ENCODE results near the gene GALNT5.
"Not testable (repeated sequence)": the region's sequence is repeated elsewhere in the genome, so short reads cannot be mapped to it uniquely, and the experiment has no call there.

The GALNT5 gene

DNA sequence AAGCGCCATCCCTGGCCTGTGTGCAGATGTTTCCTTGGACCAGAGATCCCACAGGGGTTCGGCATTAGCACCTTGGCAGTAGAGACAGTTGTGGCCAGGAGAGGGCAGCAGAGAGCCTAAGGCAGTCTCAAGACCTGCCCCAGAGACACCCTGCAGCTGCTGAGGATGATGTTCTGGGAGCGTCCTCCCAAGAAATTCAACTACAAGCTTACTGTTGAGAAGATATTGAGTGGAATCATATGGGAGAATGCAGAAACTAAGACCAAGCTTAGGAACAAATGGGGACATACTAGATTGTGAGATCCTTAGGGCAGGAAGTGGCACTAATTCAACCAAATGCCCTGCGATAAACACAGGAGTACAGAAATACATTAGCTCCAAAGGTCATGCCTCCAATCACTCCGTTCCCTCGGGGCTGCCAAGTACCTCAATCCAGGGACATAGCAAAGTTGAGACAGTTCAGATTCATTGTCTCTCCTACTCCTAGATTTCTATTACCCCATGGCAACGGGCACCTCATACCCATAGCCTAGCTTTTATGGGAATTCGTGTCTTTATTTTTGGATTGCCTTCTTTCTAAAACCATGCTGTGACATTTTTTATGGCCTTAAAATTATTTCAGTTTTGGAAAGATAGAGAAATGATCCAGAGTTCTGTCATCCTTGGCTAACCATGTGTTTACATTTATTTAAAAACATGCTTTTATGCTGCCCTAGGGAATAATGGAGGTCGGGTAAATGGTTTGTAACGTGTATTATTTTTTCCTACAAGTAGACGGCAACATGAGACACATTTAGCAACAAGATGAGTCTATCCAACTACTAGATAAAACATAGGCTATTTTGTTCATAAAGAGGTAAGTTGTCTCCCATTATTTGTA lies 70.4 kb downstream of the GALNT5 start:
- peak; percentile 81 for DNase-seq

DNA sequence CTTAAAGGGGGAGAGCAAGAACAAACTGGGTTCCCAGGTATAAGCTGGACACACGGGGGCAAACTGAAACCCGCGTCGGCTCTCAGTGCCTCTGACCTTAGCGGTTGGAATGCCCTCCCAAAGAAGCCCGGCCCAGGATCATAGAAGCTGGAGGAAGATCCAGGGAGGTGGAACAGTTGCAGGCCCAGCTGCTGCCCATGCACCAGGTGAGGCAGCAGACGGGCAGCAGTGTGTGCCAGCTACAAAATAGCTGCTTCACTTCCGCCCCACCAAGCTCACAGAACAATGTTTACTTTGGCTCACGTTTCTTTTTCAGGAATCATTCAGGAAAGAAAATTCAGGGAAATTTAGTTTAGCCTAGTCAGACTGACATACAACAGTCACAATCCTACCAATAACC lies 72.0 kb downstream of the GALNT5 start:
- DNase-seq, result peak; percentile 88

DNA sequence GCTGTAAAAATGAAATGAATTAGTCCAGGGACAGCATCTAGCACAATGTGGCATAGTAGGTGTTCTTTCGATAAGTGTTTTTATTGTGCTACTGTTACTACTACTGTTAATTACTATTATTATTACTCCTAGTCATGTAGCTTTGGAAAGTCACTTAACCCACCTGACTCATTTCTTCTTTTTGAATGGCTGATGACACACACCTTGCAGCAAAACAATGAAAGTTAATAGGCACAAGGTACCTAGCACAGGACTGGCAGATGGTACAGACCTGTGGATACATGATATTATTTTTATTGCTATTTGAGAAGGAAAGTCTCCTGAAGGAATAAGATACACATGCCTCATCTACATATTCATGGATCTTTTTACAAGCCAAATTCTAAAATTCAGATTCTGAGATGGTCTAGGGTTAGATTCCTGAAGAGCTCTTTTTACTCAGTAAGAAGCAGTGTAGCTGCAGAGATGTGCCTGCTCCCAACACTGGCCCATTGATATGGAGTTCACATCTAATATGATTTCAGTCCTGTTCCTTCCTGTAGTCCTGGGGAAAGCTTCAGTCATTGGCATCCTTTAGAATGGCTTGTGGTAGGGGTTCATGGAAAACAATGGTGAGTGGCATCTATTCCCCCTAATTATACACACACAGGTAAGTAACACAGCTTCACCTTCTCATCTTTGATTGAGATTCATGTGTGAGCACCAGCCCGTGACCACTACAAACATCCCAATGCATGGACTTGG lies 76.0 kb downstream of the GALNT5 start:
- DNase-seq, result peak; percentile 68

DNA sequence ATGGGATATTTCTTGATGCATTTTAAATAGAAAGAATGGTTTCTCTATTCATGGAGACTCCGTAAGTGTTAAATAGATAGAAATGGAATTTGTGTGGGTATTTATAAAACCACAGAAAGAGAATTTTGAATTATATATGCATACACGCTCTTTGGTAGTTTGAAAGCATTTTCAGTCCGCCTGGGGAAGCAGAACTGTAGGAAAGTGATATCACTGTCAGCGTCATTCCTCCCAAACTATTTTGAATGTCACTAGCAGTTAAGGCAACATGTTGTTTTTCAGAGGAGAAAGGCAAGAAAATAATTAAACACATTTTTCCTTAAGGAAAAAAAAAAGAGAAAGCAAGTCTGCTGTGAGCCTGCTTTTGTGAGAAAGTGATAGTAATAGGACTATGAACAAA lies 76.8 kb downstream of the GALNT5 start:
- no peak for DNase-seq

GRCh38 chr2:157334797-157335196 lies 77.3 kb downstream of the GALNT5 start:
- DNase-seq, result peak; percentile 43

DNA sequence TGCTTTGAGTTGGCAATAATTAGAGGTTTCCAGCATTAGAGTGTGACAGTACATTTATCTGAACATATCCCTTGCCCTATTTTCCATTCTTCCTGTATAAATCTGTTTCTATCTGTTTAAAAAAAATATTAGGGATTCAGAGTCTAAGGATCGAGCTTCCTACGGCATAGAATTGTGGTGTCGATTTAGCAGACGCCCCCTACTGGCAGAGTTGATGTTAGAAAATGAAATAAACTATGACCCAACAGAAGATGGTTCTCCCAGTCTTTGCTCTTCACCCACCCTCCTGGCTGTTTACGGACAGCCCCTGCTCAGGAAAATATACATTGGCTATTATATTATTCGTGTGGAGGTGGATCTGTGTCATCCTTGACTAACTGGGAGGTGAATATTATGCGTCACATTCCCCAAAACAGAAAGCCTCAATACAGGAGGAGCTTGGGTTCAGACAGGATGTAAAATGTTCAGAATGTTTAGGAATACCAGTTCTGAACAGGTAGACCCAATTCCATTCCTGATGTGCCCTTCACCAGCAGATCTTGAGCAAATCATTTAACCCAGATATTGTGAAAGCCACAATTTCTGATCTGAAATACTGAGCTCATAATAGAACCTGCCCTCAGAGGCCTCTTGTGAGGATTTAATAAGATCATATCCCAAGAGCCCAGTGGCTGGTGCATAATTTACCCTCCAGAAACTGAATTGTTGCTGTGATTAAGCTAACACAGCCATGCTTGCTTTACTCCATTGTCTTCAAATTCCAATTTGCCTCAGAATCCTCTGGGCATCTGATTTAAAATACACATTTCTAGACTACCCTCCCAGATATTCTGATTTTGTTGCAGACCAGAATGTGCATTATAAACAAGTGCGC lies 78.9 kb downstream of the GALNT5 start:
- DNase-seq, result peak; percentile 57

DNA sequence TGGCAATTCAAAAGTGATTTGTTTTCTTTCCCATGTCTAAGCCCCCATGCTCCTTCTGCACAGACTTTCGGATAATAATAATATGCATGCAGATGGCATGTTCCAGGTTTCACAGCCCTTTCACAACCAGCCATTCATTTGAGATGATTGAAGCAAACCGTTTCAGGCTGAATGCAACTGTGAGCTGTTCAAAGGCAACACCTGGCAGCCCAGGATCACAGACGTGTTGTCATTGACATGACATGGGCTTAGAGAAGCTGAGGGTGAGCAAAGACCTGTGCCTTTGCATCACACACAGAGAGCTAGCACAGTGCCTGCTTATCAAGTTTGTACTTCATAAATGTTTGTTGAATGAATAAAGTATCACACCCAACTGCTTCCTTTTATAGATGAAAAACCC lies 80.5 kb downstream of the GALNT5 start:
- peak; percentile 24 for DNase-seq

DNA sequence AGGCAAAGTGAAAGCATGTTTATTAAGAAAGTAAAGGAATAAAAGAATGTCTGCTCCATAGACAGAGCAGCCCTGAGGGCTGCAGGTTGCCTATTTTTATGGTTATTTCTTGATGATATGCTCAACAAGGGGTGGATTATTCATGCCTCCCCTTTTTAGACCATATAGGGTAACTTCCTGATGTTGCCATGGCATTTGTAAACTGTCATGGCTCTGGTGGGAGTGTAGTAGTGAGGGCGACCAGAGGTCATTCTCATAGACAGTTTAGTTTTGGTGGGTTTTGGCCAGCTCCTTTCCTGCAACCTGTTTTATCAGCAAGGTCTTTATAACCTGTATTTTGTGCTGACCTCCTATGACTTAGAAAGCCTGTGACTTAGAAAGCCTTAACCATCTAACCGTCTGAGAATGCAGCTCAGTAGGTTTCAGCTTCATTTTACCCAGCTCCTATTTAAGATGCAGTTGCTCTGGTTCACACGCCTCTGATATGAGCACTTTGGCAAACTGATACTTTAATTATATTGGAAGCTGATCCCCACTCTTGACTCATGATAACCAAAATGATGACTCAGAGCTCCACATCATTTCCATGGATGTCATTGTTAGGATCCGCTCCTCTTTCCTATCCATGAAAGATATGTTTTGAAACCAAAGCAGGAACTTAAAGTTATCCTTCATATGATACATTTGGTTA lies 82.6 kb downstream of the GALNT5 start:
- DNase-seq, result no peak

DNA sequence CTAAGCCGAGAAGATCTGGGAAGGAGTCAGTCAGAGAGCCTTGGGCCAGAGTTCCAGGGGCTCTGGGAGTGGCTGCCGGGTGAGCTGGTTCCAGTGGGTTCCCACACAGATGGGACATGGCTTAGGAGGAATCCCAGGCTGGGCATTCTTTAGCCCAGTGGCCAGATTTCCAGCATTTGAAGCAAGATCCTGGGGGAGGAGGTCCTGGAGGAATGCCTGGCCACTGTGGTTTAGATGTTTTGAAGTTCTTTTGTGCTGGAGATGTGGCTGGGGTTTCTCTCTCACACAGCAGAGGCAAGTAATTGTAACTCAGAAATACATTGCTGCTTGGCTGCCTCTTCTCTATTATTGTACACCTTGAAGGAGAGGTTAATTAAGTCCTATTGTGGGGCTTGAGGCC lies 83.9 kb downstream of the GALNT5 start:
- not testable (repeated sequence) for DNase-seq

- DNase-seq, result no peak
Measured at GRCh38 chr2:157345647-157346389, 88.3 kb downstream of the GALNT5 start.

DNA sequence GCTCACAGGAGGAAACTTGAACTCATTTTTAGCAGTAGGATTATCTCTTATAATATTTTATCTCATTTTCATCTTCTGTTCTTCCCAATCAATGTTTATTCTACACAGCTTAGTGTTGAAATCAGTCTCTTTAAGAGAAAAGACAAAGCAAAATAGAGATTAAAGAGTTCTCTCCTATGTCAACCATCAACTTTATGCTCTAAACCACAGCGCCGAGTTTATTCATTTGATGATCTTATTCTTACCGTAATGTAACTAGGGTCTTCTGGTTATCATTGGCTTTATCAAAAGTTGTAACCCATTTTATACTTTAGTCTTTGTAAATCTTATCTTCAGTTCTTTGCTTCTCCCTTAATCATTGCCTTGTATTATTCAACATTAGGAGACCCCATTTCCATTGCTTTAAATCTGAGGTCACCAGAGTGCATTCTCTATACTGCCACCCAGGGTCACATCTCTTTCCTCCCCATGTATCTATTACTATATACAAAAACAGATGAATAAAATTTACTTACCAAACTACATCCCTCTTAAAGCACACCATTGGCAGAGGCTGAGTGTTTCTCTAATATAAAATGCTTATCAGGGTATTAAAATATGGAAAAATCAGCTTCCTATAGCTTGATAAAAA lies 90.9 kb downstream of the GALNT5 start:
- no peak for DNase-seq

DNA sequence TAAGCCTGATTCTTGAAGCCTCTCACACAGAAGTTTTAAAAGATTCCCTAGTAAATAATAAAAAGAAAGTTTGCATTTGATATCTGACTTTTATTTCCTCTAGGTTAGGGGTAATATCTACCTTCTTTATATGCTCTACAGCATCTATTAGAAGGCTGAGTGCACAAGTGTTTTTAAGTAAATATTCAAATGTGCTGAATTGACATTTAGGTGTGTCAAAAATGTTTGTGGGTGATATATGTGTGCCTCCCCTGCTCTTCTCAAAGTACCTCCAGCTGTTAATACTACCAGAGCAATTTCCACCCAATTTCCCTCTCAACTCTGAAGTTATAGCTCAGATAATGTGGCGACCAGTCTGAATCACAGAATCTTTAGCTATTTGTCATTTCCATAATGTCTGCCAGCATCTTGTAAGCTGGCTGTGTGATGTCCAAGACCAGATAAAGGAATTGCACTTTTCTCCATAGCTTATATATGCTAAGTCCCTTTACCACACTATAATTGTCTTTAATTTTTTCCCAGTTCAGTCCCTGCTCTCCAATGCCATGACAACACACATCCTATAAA lies 92.5 kb downstream of the GALNT5 start:
- no peak for DNase-seq

GRCh38 chr2:157355618-157356017 lies 98.1 kb downstream of the GALNT5 start:
- no peak for DNase-seq

GRCh38 chr2:157359628-157360027 lies 102.1 kb downstream of the GALNT5 start:
- DNase-seq, result no peak

GRCh38 chr2:157361526-157361925 lies 104.0 kb downstream of the GALNT5 start:
- DNase-seq, result no peak

DNA sequence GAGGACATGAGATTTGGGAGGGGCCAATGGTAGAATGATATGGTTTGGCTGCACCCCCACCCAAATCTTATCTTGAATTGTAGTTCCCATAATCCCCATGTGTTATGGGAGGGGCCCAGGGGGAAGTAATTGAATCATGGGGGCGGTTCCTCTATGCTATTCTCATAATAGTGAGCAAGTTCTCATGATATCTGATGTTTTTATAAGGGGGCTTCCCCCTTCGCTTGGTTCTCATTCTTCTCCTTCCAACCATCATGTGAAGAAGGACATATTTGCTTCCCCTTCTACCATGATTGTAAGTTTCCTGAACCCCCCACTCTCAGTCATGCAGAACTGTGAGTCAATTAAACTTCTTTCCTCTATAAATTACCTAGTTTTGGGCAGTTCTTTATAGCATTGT lies 105.1 kb downstream of the GALNT5 start:
- DNase-seq, result no peak

DNA sequence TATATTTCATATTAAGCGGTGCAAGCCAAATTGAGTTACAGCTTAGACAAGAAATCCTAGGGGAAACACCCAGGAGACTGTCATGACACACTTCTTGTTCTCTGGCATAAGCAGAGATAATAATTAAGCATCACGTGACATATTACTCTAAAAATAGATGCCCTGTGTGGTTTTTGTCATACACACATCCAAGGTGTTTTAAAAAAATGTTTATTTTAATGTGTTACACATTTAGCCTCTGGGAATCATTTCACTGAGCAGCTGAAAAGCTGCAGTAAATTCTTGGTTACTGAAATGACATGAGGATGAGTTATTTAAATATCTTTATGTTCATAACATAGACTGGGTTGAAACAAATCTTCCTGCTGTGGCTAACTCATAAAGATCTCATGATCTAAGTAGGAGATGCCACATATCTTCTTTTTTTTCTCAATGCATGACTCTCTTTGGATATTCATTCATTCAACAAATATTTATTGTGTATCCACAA lies 106.2 kb downstream of the GALNT5 start:
- no peak for DNase-seq

Data from NCI-H69 (cell line).